Choroid plexus epithelial cell (primary cell): ENCODE results near the gene CCS.
A peak's percentile ranks its signal among the peaks of the same experiment; 100 is the strongest.

ENCODE experiments used
- DNase-seq: peaks from one replicate; pipeline ENCODE4 v3.0.0-alpha.2; 2010; ENCODE audit warnings: low read depth
- H3K4me3 ChIP-seq: 2 replicates; pipeline ENCODE4 v1.5.1; 2011; ENCODE audit warnings: low read depth, mild to moderate bottlenecking, control low read depth, low read length, moderate library complexity
- CTCF ChIP-seq: conservative IDR thresholded peaks from 2 replicates; pipeline ENCODE4 v1.5.1; 2011; ENCODE audit warnings: low read depth, mild to moderate bottlenecking, control low read depth, inconsistent platforms, low read length, moderate library complexity

The CCS gene

GRCh38 chr11:66568124-66568916, 24.7 kb upstream of the CCS start, which contains the start of gene CTSF:
Gene CTSF (minus strand): TSS chr11:66568606. CDS start chr11:66568486, 120 bp downstream.
- DNase-seq = peak; percentile 76
- no peak for TF ChIP-seq CTCF
- H3K4me3 ChIP-seq = peak within 1 kb of the TSS; percentile 58

- TF ChIP-seq CTCF = no peak
- no peak overlapping the region for H3K4me3 ChIP-seq
- no peak for DNase-seq
These were observed 23.9 kb upstream of the CCS start for GRCh38 chr11:66569076-66569475.

- DNase-seq = no peak
These were observed 22.7 kb upstream of the CCS start for GRCh38 chr11:66570079-66570849.

GRCh38 chr11:66570850-66571180, 22.2 kb upstream of the CCS start:
- TF ChIP-seq CTCF = no peak
- DNase-seq = no peak
- H3K4me3 ChIP-seq = no peak overlapping the region

More at GRCh38 chr11:66570079-66570849, 22.7 kb upstream of the CCS start:
- no peak for TF ChIP-seq CTCF
- no peak overlapping the region for H3K4me3 ChIP-seq

GRCh38 chr11:66579017-66579606, 13.9 kb upstream of the CCS start:
- H3K4me3 ChIP-seq = no peak overlapping the region
- peak; percentile 82 for DNase-seq
- TF ChIP-seq CTCF = peak; percentile 88

- TF ChIP-seq CTCF = no peak
- peak; percentile 52 for DNase-seq
- no peak overlapping the region for H3K4me3 ChIP-seq
These were observed 12.2 kb upstream of the CCS start for GRCh38 chr11:66580803-66581202.
